SK-N-SH (cell line): ENCODE results near the gene PDGFA. TPM values are rescaled to one million over a fixed set of nuclear protein-coding genes. Genes with fewer than 3 reads are reported as not detected.

Experiments used
- CTCF ChIA-PET: fragments of 300-600, 350-600 bp; formaldehyde crosslinking; extraction: SDS; loops from one replicate; lab custom pipeline; 2021; lab: Yijun Ruan, JAX
- POLR2A ChIA-PET: fragments of 350-600 bp; sonication (Branson Sonifier 250); formaldehyde crosslinking; extraction: SDS; loops from one replicate; lab custom pipeline; 2020; ENCODE audit warnings: antibody characterized with exemption, inconsistent platforms; lab: Yijun Ruan, JAX
- DNase-seq: peaks from one replicate; pipeline ENCODE4 v3.0.0; 2012
- H2AFZ ChIP-seq: fragments of 200-600 bp; sonication (generic); 2 replicates; pipeline ENCODE4 v1.8.1; 2016; ENCODE audit warnings: antibody characterized with exemption, mild to moderate bottlenecking, low read depth
- H3F3A ChIP-seq: fragments of 200-600 bp; sonication (generic); replicated peaks from 2 replicates; pipeline ENCODE3; 2016; ENCODE audit warnings: antibody characterized with exemption, mild to moderate bottlenecking; ENCODE audit not compliant: insufficient read depth
- H3K27ac ChIP-seq, 2 experiments: fragments of 200-500 bp in 1 of 2; fragments of 200-600 bp in 1 of 2; sonication (Bioruptor generic) in 1 of 2; sonication (generic), shearing (Covaris generic) in 1 of 2; 2 replicates each; pipeline versions ENCODE4 v1.5.1 to v1.6.1; 2014 to 2016; ENCODE audit warnings: low read depth in 2 of 2, inconsistent platforms in 1 of 2, low read length in 1 of 2, mild to moderate bottlenecking in 1 of 2, mixed read lengths in 1 of 2
- H3K27me3 ChIP-seq: fragments of 200-600 bp; sonication (generic), shearing (Covaris generic); 2 replicates; pipeline ENCODE4 v1.6.1; 2016; ENCODE audit warnings: mixed run types; ENCODE audit not compliant: insufficient read depth
- H3K36me3 ChIP-seq, 2 experiments: fragments of 200-500 bp in 1 of 2; fragments of 200-600 bp in 1 of 2; sonication (Bioruptor generic) in 1 of 2; sonication (generic) in 1 of 2; replicated peaks in 1 of 2; 2 replicates each; pipeline versions ENCODE3 to v1.5.1; 2014 to 2016; ENCODE audit warnings: low read length in 1 of 2, mild to moderate bottlenecking in 1 of 2; ENCODE audit not compliant: insufficient read depth in 2 of 2, control insufficient read depth in 1 of 2
- H3K4me1 ChIP-seq, 2 experiments: fragments of 200-500 bp in 1 of 2; fragments of 200-600 bp in 1 of 2; sonication (Bioruptor generic) in 1 of 2; sonication (generic), shearing (Covaris generic) in 1 of 2; 2 replicates each; pipeline versions ENCODE4 v1.5.1 to v1.6.1; 2014 to 2016; ENCODE audit warnings: low read depth in 1 of 2, low read length in 1 of 2, mixed run types in 1 of 2; ENCODE audit not compliant: insufficient read depth in 2 of 2, control insufficient read depth in 1 of 2
- H3K4me2 ChIP-seq: fragments of 200-600 bp; sonication (generic), shearing (Covaris generic); 2 replicates; pipeline ENCODE4 v1.6.1; 2017; ENCODE audit warnings: mixed run types
- H3K4me3 ChIP-seq, 2 experiments: fragments of 200-500 bp in 1 of 2; fragments of 200-600 bp in 1 of 2; sonication (Bioruptor generic) in 1 of 2; sonication (generic), shearing (Covaris generic) in 1 of 2; 2 replicates each; pipeline versions ENCODE4 v1.5.1 to v1.8.1; 2014 to 2016; ENCODE audit warnings: low read depth in 2 of 2, inconsistent platforms in 1 of 2, low read length in 1 of 2, mild to moderate bottlenecking in 1 of 2, mixed read lengths in 1 of 2, moderate library complexity in 1 of 2
- H3K79me2 ChIP-seq: fragments of 200-600 bp; sonication (generic); 2 replicates; pipeline ENCODE4 v1.8.1; 2017; ENCODE audit warnings: mild to moderate bottlenecking; ENCODE audit not compliant: insufficient read depth
- H3K9ac ChIP-seq: fragments of 200-600 bp; sonication (generic); 2 replicates; pipeline ENCODE4 v1.6.1; 2017; ENCODE audit warnings: mixed run types
- H3K9me2 ChIP-seq: fragments of 200-600 bp; sonication (generic); 2 replicates; pipeline ENCODE4 v1.6.1; 2017; ENCODE audit warnings: mixed run types
- H3K9me3 ChIP-seq: fragments of 200-600 bp; sonication (generic); 2 replicates; pipeline ENCODE4 v1.6.1; 2017; ENCODE audit warnings: mixed run types, mild to moderate bottlenecking, moderate library complexity
- H4K20me1 ChIP-seq: fragments of 200-600 bp; sonication (generic); 2 replicates; pipeline ENCODE4 v1.6.1; 2017; ENCODE audit warnings: mild to moderate bottlenecking, mixed run types; ENCODE audit not compliant: insufficient read depth
- ELF1 ChIP-seq: IDR thresholded peaks from 2 replicates; pipeline ENCODE4 v1.4.0; 2012
- EZH2phosphoT487 ChIP-seq: fragments of 200-600 bp; sonication (generic); IDR thresholded peaks from 2 replicates; pipeline ENCODE4 v1.6.1; 2017; ENCODE audit warnings: low read depth, mixed run types, mild to moderate bottlenecking, antibody characterized with exemption, moderate library complexity, borderline replicate concordance
- FOXJ3 ChIP-seq: sonication (generic); formaldehyde crosslinking; IDR thresholded peaks from 2 replicates; pipeline ENCODE4 v1.5.1; 2020; ENCODE audit warnings: mild to moderate bottlenecking, missing genetic modification reagents
- FOXM1 ChIP-seq: IDR thresholded peaks from 2 replicates; pipeline ENCODE4 v1.4.0; 2012; ENCODE audit warnings: low read depth, mild to moderate bottlenecking
- GABPA ChIP-seq: IDR thresholded peaks from 2 replicates; pipeline ENCODE4 v1.4.0; 2012; ENCODE audit warnings: low read depth, mild to moderate bottlenecking
- GATA2 ChIP-seq: sonication (generic); formaldehyde crosslinking; IDR thresholded peaks from 2 replicates; pipeline ENCODE4 v1.5.0; 2020; ENCODE audit warnings: mild to moderate bottlenecking, missing genetic modification reagents
- IRF3 ChIP-seq: fragments of 150-350 bp; IDR thresholded peaks from 2 replicates; pipeline ENCODE4 v1.6.1; 2016; ENCODE audit warnings: mild to moderate bottlenecking, low read depth, low read length
- JUND ChIP-seq: IDR thresholded peaks from 2 replicates; pipeline ENCODE4 v1.4.0; 2012
- MEF2A ChIP-seq: IDR thresholded peaks from 2 replicates; pipeline ENCODE4 v1.4.0; 2012; ENCODE audit warnings: low read depth, borderline replicate concordance
- NRF1 ChIP-seq: IDR thresholded peaks from 2 replicates; pipeline ENCODE4 v1.6.1; 2012; ENCODE audit warnings: low read depth, mild to moderate bottlenecking, low read length
- POLR2AphosphoS5 ChIP-seq: IDR thresholded peaks from 2 replicates; pipeline ENCODE4 v1.6.1; 2012; ENCODE audit warnings: low read depth, low read length
- RCOR1 ChIP-seq: fragments of 150-350 bp; IDR thresholded peaks from 2 replicates; pipeline ENCODE4 v1.6.1; 2017; ENCODE audit warnings: antibody characterized with exemption, low read length
- TCF12 ChIP-seq: IDR thresholded peaks from 2 replicates; pipeline ENCODE4 v1.4.0; 2012
- USF1 ChIP-seq: IDR thresholded peaks from 2 replicates; pipeline ENCODE4 v1.4.0; 2012; ENCODE audit warnings: low read depth, borderline replicate concordance
- WGBS: methylation state at CpG from one replicate; pipeline ENCODE4 v1.1.6; 2017; ENCODE audit warnings: low lambda C conversion rate; 5-methylcytosine and 5-hydroxymethylcytosine counted together
- polyA plus RNA-seq, 3 experiments: library from polyadenylated mRNA; depleted of rRNA; stranded (reverse); fragments of >200 nt; gene quantifications; 2 replicates each; pipeline ENCODE4 v1.2.3, GENCODE V29; 2012

The PDGFA gene
- polyA plus RNA-seq, 1 of the 3 experiments (the other 2 are of a cell fraction), result 18.9 TPM

GRCh38 chr7:482521-483083, 37.0 kb downstream of the PDGFA start:
- peaks cover 0 to 9% of the 10 kb centered on the region in 2 experiments; a peak in 1 of 4 replicates for H3K4me1 ChIP-seq
- H3K9ac ChIP-seq, result no peak overlapping the region
- no peaks in the 10 kb centered on the region for H3K27me3 ChIP-seq
- no peaks in the 10 kb centered on the region for H3K79me2 ChIP-seq
- H3K9me2 ChIP-seq, result no peaks in the 10 kb centered on the region
- WGBS, result 88% methylated on average over 1 of the region's 1 CpG
- CTCF ChIA-PET, result no interaction called here
- no peaks in the 10 kb centered on the region for H3K9me3 ChIP-seq
- H3K4me2 ChIP-seq, result no peak overlapping the region
- POLR2A ChIA-PET, result no interaction called here
- no peaks in the 10 kb centered on the region for H3K36me3 ChIP-seq
- peaks cover 5% of the 10 kb centered on the region for H3F3A ChIP-seq
- H4K20me1 ChIP-seq, result no peaks in the 10 kb centered on the region
- H3K4me3 ChIP-seq, result no peak overlapping the region
- no peak for TF ChIP-seq TCF12
- no peak for TF ChIP-seq NRF1
- no peak for TF ChIP-seq GATA2 (CRISPR knock-in tag)
- no peak for TF ChIP-seq ELF1
- TF ChIP-seq FOXJ3 (CRISPR knock-in tag), result no peak
- TF ChIP-seq GABPA, result no peak
- TF ChIP-seq POLR2AphosphoS5, result no peak
- no peak for TF ChIP-seq USF1
- no peak for TF ChIP-seq JUND
- no peak for DNase-seq
- no peak overlapping the region for H3K27ac ChIP-seq
- H2AFZ ChIP-seq, result no peak overlapping the region

GRCh38 chr7:481219-481930, 38.3 kb downstream of the PDGFA start:
- no peak for TF ChIP-seq FOXM1
- TF ChIP-seq MEF2A, result no peak
- TF ChIP-seq IRF3, result no peak
- TF ChIP-seq EZH2phosphoT487, result no peak
- no peak for TF ChIP-seq RCOR1
- no peak for TF ChIP-seq NRF1
- ChIA-PET CTCF (interaction anchor here (0.7 kb wide), 1 partner anchor 149 kb away, joined by 3 read pairs; no protein-coding TSS in a partner anchor), POLR2A (interaction anchor here (0.6 to 1.5 kb wide), 2 partner anchors 39 to 394 kb away, joined by 3 read pairs; partner anchors contain the start of gene PDGFA)
- whole genome bisulfite sequencing, result 64% methylated on average over 15 of the region's 15 CpGs
- no peaks in the 10 kb centered on the region for H3K36me3 ChIP-seq
- no peak overlapping the region for H3K27ac ChIP-seq
- no peak overlapping the region for H3K4me3 ChIP-seq
- no peak overlapping the region for H3K9ac ChIP-seq
- DNase-seq, result no peak
- H3K9me3 ChIP-seq, result no peaks in the 10 kb centered on the region
- H2AFZ ChIP-seq, result no peak overlapping the region
- H3K4me2 ChIP-seq, result no peak overlapping the region
- no peaks in the 10 kb centered on the region for H3K9me2 ChIP-seq
- no peaks in the 10 kb centered on the region for H3F3A ChIP-seq
- peaks cover 0 to 9% of the 10 kb centered on the region in 2 experiments; a peak in 1 of 4 replicates for H3K4me1 ChIP-seq
- H4K20me1 ChIP-seq, result no peaks in the 10 kb centered on the region
- no peaks in the 10 kb centered on the region for H3K27me3 ChIP-seq
- H3K79me2 ChIP-seq, result no peaks in the 10 kb centered on the region
